ENCODE results near the gene ARL2BP. TPM values are rescaled to one million over a fixed set of nuclear protein-coding genes. Genes with fewer than 3 reads are reported as not detected.
A peak's percentile ranks its signal among the peaks of the same experiment; 100 is the strongest.
"Not testable (repeated sequence)": the region's sequence is repeated elsewhere in the genome, so short reads cannot be mapped to it uniquely, and the experiment has no call there.

The ARL2BP gene
- total RNA-seq (2022) (94.4 and 114 TPM in 2 replicates), Bru-seq, nascent RNA (percentile 88 among the genes with signal in this experiment), BruChase-seq, experiment 1, labeled RNA remaining after a 6-hour chase (percentile 98 among the genes with signal in this experiment), BruChase-seq, experiment 2, labeled RNA remaining after a 2-hour chase (percentile 96 among the genes with signal in this experiment)
- long read RNA-seq, transcript ARL2BP-201 (6 exons, 2,130 nt) = major isoform, 207 of 236 reads
- long read RNA-seq, partial matches to known transcripts = 3 of 236 reads
- long read RNA-seq, other reads (novel, unspliced or antisense) = 24 of 236 reads

DNA sequence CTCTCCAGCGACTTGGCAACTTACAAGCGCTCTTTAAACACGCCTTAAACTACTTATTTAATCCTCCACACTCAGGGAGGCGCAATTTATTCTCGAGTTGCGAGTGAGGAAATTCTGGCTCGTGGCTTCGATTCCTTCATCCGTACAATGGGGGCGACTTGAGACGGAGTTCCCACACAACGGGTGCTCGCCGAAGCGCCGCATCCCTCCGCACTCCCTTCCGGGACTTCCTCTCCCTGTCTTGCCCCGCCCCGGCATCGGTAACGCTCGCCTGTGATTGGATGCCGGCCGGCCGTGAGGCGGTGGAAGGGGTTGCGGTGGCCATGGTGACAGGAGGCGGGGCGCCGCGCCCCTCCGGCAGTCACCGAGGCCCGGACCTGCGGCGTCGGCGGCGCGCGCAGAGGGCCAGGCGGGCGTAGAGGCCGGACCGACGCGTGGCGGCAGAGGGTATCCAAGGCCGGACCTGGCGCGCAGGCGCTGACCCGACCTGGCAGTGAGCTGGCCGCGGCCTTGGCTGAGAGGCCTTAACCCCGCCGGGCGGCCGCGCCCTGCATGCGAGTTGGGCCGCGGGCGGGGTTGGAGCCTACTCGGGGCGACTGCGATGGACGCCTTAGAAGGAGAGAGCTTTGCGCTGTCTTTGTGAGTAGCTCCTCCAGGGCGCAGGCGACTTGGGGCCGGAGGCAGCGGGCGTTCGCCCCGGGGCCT is at the start of gene ARL2BP:
TSS of gene ARL2BP (plus strand) at position 493 of the 705 bp plus-strand sequence. CDS start at position 602, 109 bp downstream.
- CTCF ChIA-PET = interaction anchor here (0.5 to 1.3 kb wide), 5 partner anchors 18 to 218 kb away, joined by 3 read pairs; partner anchors contain the start of gene POLR2C
- intact Hi-C loops (cut with micrococcal nuclease) = loop anchor here (1.0 to 5.0 kb wide), 5 partner anchors 32 to 172 kb away; partner anchors contain the start of genes CPNE2, PSME3IP1 and RSPRY1
- no peaks in the 10 kb centered on the region for H3K27me3 Mint-ChIP-seq (ENCODE audit: insufficient read depth, unreplicated experiment)
- peak within 1 kb of the TSS; percentile 97 for H3K27ac Mint-ChIP-seq (ENCODE audit: low read depth, unreplicated experiment)
- no peaks in the 10 kb centered on the region for H3K9me3 Mint-ChIP-seq (ENCODE audit: unreplicated experiment)
- DNase-seq (ENCODE audit: unreplicated experiment) = peak; percentile 97
- H3K4me3 Mint-ChIP-seq (ENCODE audit: unreplicated experiment) = peak within 1 kb of the TSS; percentile 82
- peaks cover 61% of the 10 kb centered on the region for H3K36me3 Mint-ChIP-seq (ENCODE audit: insufficient read depth, unreplicated experiment)
- BruUV-seq (replicated peaks) = no TSS peak
- peaks cover 10% of the 10 kb centered on the region for H3K4me1 Mint-ChIP-seq (ENCODE audit: insufficient read depth, unreplicated experiment)
- TF ChIP-seq CTCF (IDR thresholded peaks at IDR 0.05; ENCODE audit: unreplicated experiment) = peak; percentile 8
- POLR2A ChIA-PET = interaction anchor here (0.7 to 3.9 kb wide), 26 partner anchors 9 to 313 kb away, joined by 3 to 49 read pairs (median 5); partner anchors contain the start of genes CIAPIN1, COQ9, PLLP and POLR2C

- no peaks in the 10 kb centered on the region for H3K27me3 Mint-ChIP-seq (ENCODE audit: insufficient read depth, unreplicated experiment)
- POLR2A ChIA-PET = interaction anchor here (0.6 to 4.6 kb wide), 4 partner anchors 9 to 59 kb away, joined by 3 to 57 read pairs (median 8); partner anchors contain the start of genes PSME3IP1 and RSPRY1
- no peak for TF ChIP-seq CTCF (IDR thresholded peaks at IDR 0.05; ENCODE audit: unreplicated experiment)
- H3K4me1 Mint-ChIP-seq (ENCODE audit: insufficient read depth, unreplicated experiment) = peaks cover 25% of the 10 kb centered on the region
- H3K4me3 Mint-ChIP-seq (ENCODE audit: unreplicated experiment) = no peak overlapping the region
- intact Hi-C loops (cut with micrococcal nuclease) = no loop called here
- CTCF ChIA-PET = interaction anchor here (0.9 to 1.1 kb wide), 2 partner anchors 9 to 13 kb away, joined by 4 read pairs; no protein-coding TSS in a partner anchor
- H3K27ac Mint-ChIP-seq (ENCODE audit: low read depth, unreplicated experiment) = no peak overlapping the region
- no peaks in the 10 kb centered on the region for H3K9me3 Mint-ChIP-seq (ENCODE audit: unreplicated experiment)
- BruUV-seq (replicated peaks) = no TSS peak
- DNase-seq (ENCODE audit: unreplicated experiment) = no peak
- peaks cover 20% of the 10 kb centered on the region for H3K36me3 Mint-ChIP-seq (ENCODE audit: insufficient read depth, unreplicated experiment)
Measured at GRCh38 chr16:57196286-57196685, 48.8 kb upstream of the ARL2BP start.

- no TSS peak for BruUV-seq (replicated peaks)
- POLR2A ChIA-PET = interaction anchor here (0.7 to 4.6 kb wide), 6 partner anchors 9 to 47 kb away, joined by 3 to 57 read pairs (median 7); partner anchors contain the start of genes PSME3IP1 and RSPRY1
- no peak overlapping the region for H3K27ac Mint-ChIP-seq (ENCODE audit: low read depth, unreplicated experiment)
Measured at GRCh38 chr16:57196753-57197152, 48.3 kb upstream of the ARL2BP start.

DNA sequence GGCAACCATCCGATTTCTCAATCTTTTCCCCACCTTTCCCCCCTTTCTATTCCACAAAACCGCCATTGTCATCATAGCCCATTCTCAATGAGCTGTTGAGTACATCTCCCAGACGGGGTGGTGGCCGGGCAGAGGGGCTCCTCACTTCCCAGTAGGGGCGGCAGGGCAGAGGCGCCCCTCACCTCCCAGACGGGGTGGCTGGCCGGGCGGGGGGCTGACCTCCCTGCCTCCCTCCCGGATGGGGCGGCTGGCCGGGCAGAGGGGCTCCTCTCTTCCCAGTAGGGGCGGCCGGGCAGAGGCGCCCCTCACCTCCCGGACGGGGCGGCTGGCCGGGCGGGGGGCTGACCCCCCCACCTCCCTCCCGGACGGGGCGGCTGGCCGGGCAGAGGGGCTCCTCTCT is 44.7 kb upstream of the ARL2BP start:
- H3K4me1 Mint-ChIP-seq (ENCODE audit: insufficient read depth, unreplicated experiment); H3K9me3 Mint-ChIP-seq (ENCODE audit: unreplicated experiment); BruUV-seq (replicated peaks); H3K4me3 Mint-ChIP-seq (ENCODE audit: unreplicated experiment); DNase-seq (ENCODE audit: unreplicated experiment); POLR2A ChIA-PET; H3K27ac Mint-ChIP-seq (ENCODE audit: low read depth, unreplicated experiment); intact Hi-C loops (cut with micrococcal nuclease); CTCF ChIA-PET; H3K27me3 Mint-ChIP-seq (ENCODE audit: insufficient read depth, unreplicated experiment): not testable (repeated sequence)
- H3K36me3 Mint-ChIP-seq (ENCODE audit: insufficient read depth, unreplicated experiment) = peaks cover 42% of the 10 kb centered on the region

More at GRCh38 chr16:57196753-57197152, 48.3 kb upstream of the ARL2BP start:
- no peak overlapping the region for H3K4me3 Mint-ChIP-seq (ENCODE audit: unreplicated experiment)
- TF ChIP-seq CTCF (IDR thresholded peaks at IDR 0.05; ENCODE audit: unreplicated experiment) = no peak
- H3K9me3 Mint-ChIP-seq (ENCODE audit: unreplicated experiment) = no peaks in the 10 kb centered on the region
- no peak for DNase-seq (ENCODE audit: unreplicated experiment)
- H3K36me3 Mint-ChIP-seq (ENCODE audit: insufficient read depth, unreplicated experiment) = peaks cover 20% of the 10 kb centered on the region
- CTCF ChIA-PET = interaction anchor here (0.9 to 1.1 kb wide), 2 partner anchors 9 to 13 kb away, joined by 4 read pairs; no protein-coding TSS in a partner anchor
- intact Hi-C loops (cut with micrococcal nuclease) = no loop called here
- H3K4me1 Mint-ChIP-seq (ENCODE audit: insufficient read depth, unreplicated experiment) = peaks cover 25% of the 10 kb centered on the region
- H3K27me3 Mint-ChIP-seq (ENCODE audit: insufficient read depth, unreplicated experiment) = no peaks in the 10 kb centered on the region

GRCh38 chr16:57200926-57201325 is 44.1 kb upstream of the ARL2BP start:
- H3K27me3 Mint-ChIP-seq (ENCODE audit: insufficient read depth, unreplicated experiment); CTCF ChIA-PET; POLR2A ChIA-PET; H3K27ac Mint-ChIP-seq (ENCODE audit: low read depth, unreplicated experiment); H3K4me1 Mint-ChIP-seq (ENCODE audit: insufficient read depth, unreplicated experiment); BruUV-seq (replicated peaks); H3K9me3 Mint-ChIP-seq (ENCODE audit: unreplicated experiment); intact Hi-C loops (cut with micrococcal nuclease); H3K4me3 Mint-ChIP-seq (ENCODE audit: unreplicated experiment); DNase-seq (ENCODE audit: unreplicated experiment): not testable (repeated sequence)
- H3K36me3 Mint-ChIP-seq (ENCODE audit: insufficient read depth, unreplicated experiment) = peaks cover 47% of the 10 kb centered on the region
